OCI-LY7 (cell line): ENCODE measurements around the gene DENND1A.

Experiments used
- EZH2phosphoT487 ChIP-seq: fragments of 200-600 bp; sonication (generic); IDR thresholded peaks from 2 replicates; pipeline ENCODE4 v1.6.1; 2018; ENCODE audit warnings: low read depth, borderline replicate concordance, mild to moderate bottlenecking, mixed run types, antibody characterized with exemption, low read length, moderate library complexity, mixed read lengths
- TF ChIP-seq, protein P1 (sequence below): fragments of 200-600 bp; sonication (generic); conservative IDR thresholded peaks from 2 replicates; pipeline ENCODE4 v1.5.1; 2014; ENCODE audit warnings: mild to moderate bottlenecking, antibody characterized with exemption, low read length, moderate library complexity, mixed read lengths

DNA sequence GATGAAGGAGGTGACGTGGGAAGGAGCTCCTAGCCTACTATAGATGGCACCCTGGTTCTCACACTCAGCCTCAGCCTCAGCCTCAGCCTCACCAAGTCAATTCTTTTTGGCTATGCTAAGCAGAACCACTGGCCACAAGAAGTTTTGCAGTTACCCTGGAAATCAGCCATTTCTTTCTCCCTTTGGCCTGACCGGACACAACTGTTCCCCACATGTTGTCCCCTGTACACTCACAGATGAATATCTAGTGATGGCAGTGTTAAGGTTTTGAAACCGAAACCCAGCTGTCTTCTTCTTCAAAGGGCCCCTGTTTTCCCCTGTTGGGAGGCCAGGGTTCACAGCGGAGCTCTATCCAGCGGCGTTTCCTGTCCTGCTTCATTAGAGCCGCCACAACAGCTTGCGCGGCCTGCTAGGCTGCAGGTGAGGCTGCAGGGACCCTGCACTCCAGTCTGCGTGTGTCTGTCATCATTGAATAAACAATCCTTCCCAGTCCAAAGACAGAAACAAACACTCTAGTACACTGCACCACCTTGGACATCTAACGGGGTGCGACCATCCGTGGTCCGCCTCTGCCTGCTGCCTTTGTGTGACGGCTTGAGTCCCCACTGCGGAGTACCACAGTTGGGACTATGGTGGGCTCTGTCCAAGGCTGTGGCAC is 250.5 kb downstream of the DENND1A start:
- TF ChIP-seq, protein P1, sequence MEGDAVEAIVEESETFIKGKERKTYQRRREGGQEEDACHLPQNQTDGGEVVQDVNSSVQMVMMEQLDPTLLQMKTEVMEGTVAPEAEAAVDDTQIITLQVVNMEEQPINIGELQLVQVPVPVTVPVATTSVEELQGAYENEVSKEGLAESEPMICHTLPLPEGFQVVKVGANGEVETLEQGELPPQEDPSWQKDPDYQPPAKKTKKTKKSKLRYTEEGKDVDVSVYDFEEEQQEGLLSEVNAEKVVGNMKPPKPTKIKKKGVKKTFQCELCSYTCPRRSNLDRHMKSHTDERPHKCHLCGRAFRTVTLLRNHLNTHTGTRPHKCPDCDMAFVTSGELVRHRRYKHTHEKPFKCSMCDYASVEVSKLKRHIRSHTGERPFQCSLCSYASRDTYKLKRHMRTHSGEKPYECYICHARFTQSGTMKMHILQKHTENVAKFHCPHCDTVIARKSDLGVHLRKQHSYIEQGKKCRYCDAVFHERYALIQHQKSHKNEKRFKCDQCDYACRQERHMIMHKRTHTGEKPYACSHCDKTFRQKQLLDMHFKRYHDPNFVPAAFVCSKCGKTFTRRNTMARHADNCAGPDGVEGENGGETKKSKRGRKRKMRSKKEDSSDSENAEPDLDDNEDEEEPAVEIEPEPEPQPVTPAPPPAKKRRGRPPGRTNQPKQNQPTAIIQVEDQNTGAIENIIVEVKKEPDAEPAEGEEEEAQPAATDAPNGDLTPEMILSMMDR, result no peak
- TF ChIP-seq EZH2phosphoT487, result no peak
